K562 (cell line): ENCODE measurements around the gene C1QTNF8. TPM values are rescaled to one million over a fixed set of nuclear protein-coding genes. Genes with fewer than 3 reads are reported as not detected.

Source experiments
- ATAC-seq: fragments of 200-7000 bp; cut with Tn5 transposase; 3 replicates; pipeline ENCODE4 v1.9.1; 2020; ENCODE audit warnings: moderate library complexity
- BruUV-seq: library from RNA; stranded (reverse); fragments of 400-500 nt; replicated peaks from 2 replicates; lab custom pipeline; 2021; lab: Mats Ljungman, UMichigan
- CTCF ChIA-PET: fragments of 300-600 bp; formaldehyde crosslinking; extraction: SDS; loops from one replicate; lab custom pipeline; 2021; ENCODE audit warnings: low intra/inter-chr PET ratio; lab: Yijun Ruan, JAX
- POLR2A ChIA-PET: fragments of 300-600, 350-650 bp; sonication (Branson Sonifier 250); formaldehyde crosslinking; extraction: SDS; loops from one replicate; lab custom pipeline; 2021; ENCODE audit warnings: antibody characterized with exemption, inconsistent platforms; lab: Yijun Ruan, JAX
- DNase-seq, 4 experiments: peaks; one replicate each; pipeline versions ENCODE4 v3.0.0 to v3.0.0-alpha.2; 2011 to 2018; ENCODE audit warnings: low spot score in 3 of 4, mixed read lengths in 3 of 4; ENCODE audit errors: extremely low read depth in 1 of 4
- FAIRE-seq: peaks from 2 replicates; lab custom pipeline; 2011; peaks lifted over from hg19 to GRCh38; lab: Jason Lieb, UNC
- H2AFZ ChIP-seq: 2 replicates; pipeline ENCODE4 v1.6.0; 2011; ENCODE audit warnings: low read depth, low read length, control low read depth, inconsistent platforms
- H3K27ac ChIP-seq: fragments of 200-600 bp; 3 replicates; pipeline ENCODE4 v1.8.0; 2011; ENCODE audit warnings: low read depth, mild to moderate bottlenecking, control low read depth, inconsistent platforms, low read length, moderate library complexity, mixed read lengths; ENCODE audit errors: extremely low read depth
- H3K27me3 ChIP-seq, 2 experiments: fragments of 300-600 bp in 1 of 2; 2 replicates in 1 of 2; 3 replicates in 1 of 2; pipeline versions ENCODE4 v1.6.0 to v1.8.0; 2011; ENCODE audit warnings: inconsistent platforms in 2 of 2, low read length in 2 of 2, mild to moderate bottlenecking in 1 of 2, mixed read lengths in 1 of 2, moderate library complexity in 1 of 2; ENCODE audit not compliant: control insufficient read depth in 2 of 2, insufficient read depth in 2 of 2
- H3K36me3 ChIP-seq: fragments of 300-600 bp; 3 replicates; pipeline ENCODE4 v1.8.0; 2011; ENCODE audit warnings: mild to moderate bottlenecking, low read length, inconsistent platforms; ENCODE audit not compliant: control insufficient read depth, insufficient read depth
- H3K4me1 ChIP-seq, 2 experiments: fragments of 200-600 bp in 1 of 2; replicated peaks in 1 of 2; 2 replicates in 1 of 2; 3 replicates in 1 of 2; pipeline versions ENCODE4 v1.5.1 to v1.8.0; 2011; ENCODE audit warnings: inconsistent platforms in 2 of 2, low read length in 2 of 2, mild to moderate bottlenecking in 1 of 2, mixed read lengths in 1 of 2, moderate library complexity in 1 of 2; ENCODE audit not compliant: control insufficient read depth in 2 of 2, insufficient read depth in 2 of 2
- H3K4me2 ChIP-seq: 2 replicates; pipeline ENCODE4 v1.6.1; 2011; ENCODE audit warnings: low read length, control low read depth, inconsistent platforms, mixed read lengths; ENCODE audit not compliant: insufficient read depth
- H3K4me3 ChIP-seq: fragments of 200-600 bp; sonication (generic), shearing (Covaris generic); 2 replicates; pipeline ENCODE4 v1.5.1; 2016; ENCODE audit warnings: control low read depth, inconsistent platforms
- H3K79me2 ChIP-seq: fragments of 200-600 bp; 3 replicates; pipeline ENCODE4 v1.8.0; 2011; ENCODE audit warnings: low read length, inconsistent platforms; ENCODE audit not compliant: control insufficient read depth, insufficient read depth
- H3K9ac ChIP-seq, 2 experiments: 2 replicates each; pipeline versions ENCODE4 v1.6.0 to v1.6.1; 2011; ENCODE audit warnings: low read depth in 2 of 2, low read length in 2 of 2, control low read depth in 1 of 2, inconsistent platforms in 1 of 2, mild to moderate bottlenecking in 1 of 2, mixed read lengths in 1 of 2; ENCODE audit not compliant: insufficient read depth in 1 of 2
- H3K9me1 ChIP-seq: one replicate; pipeline ENCODE4 v1.6.0; 2011; ENCODE audit warnings: inconsistent platforms, mild to moderate bottlenecking, low read length, moderate library complexity; ENCODE audit not compliant: control insufficient read depth, insufficient read depth
- H3K9me3 ChIP-seq: replicated peaks from 2 replicates; pipeline ENCODE4 v1.5.1; 2011; ENCODE audit warnings: low read depth, low read length, inconsistent platforms; ENCODE audit not compliant: control insufficient read depth, insufficient read depth
- H4K20me1 ChIP-seq: replicated peaks from 2 replicates; pipeline ENCODE4 v1.6.1; 2011; ENCODE audit warnings: low read length, inconsistent platforms, mixed read lengths; ENCODE audit not compliant: control insufficient read depth, insufficient read depth
- CBFB ChIP-seq: sonication (generic); formaldehyde crosslinking; IDR thresholded peaks from 2 replicates; pipeline ENCODE4 v1.4.0; 2020; ENCODE audit warnings: mild to moderate bottlenecking, missing genetic modification reagents
- E4F1 ChIP-seq: fragments of 250-450 bp; sonication (Bioruptor Pico); IDR thresholded peaks from 2 replicates; pipeline ENCODE4 v1.5.0; 2021; ENCODE audit warnings: mild to moderate bottlenecking, borderline replicate concordance
- ERF ChIP-seq: fragments of 450-650 bp; formaldehyde crosslinking; IDR thresholded peaks from 2 replicates; pipeline ENCODE4 v1.4.0; 2020; ENCODE audit warnings: mild to moderate bottlenecking, mixed read lengths
- EWSR1 ChIP-seq: fragments of 450-650 bp; IDR thresholded peaks from 2 replicates; pipeline ENCODE4 v1.6.1; 2018; ENCODE audit warnings: borderline replicate concordance, mild to moderate bottlenecking, low read depth, moderate library complexity; ENCODE audit not compliant: partially characterized antibody
- FIP1L1 ChIP-seq: fragments of 200-400 bp; formaldehyde crosslinking; IDR thresholded peaks from 2 replicates; pipeline ENCODE4 v1.6.1; 2018; ENCODE audit warnings: mild to moderate bottlenecking, low read depth, low read length; ENCODE audit not compliant: poor library complexity, severe bottlenecking
- HMG20A ChIP-seq: fragments of 450-650 bp; formaldehyde crosslinking; conservative IDR thresholded peaks from 2 replicates; pipeline ENCODE4 v1.4.0; 2020; ENCODE audit warnings: mild to moderate bottlenecking, mixed read lengths
- JUN ChIP-seq, 2 experiments: sonication (generic) in 1 of 2; formaldehyde crosslinking in 1 of 2; IDR thresholded peaks; 2 replicates each; pipeline versions ENCODE4 v1.6.1 to v1.8.0; 2012 to 2022; ENCODE audit warnings: borderline replicate concordance in 2 of 2, mild to moderate bottlenecking in 2 of 2, improper control_type of control experiment in 1 of 2, low read depth in 1 of 2, low read length in 1 of 2, missing genetic modification reagents in 1 of 2
- KAT8 ChIP-seq: fragments of 450-650 bp; IDR thresholded peaks from 2 replicates; pipeline ENCODE4 v1.6.1; 2016; ENCODE audit warnings: low read depth, mild to moderate bottlenecking
- NCOA4 ChIP-seq: fragments of 450-650 bp; IDR thresholded peaks from 2 replicates; pipeline ENCODE4 v1.6.1; 2018; ENCODE audit warnings: mild to moderate bottlenecking; ENCODE audit not compliant: partially characterized antibody
- PTTG1 ChIP-seq: fragments of 450-650 bp; IDR thresholded peaks from 2 replicates; pipeline ENCODE4 v1.6.1; 2016; ENCODE audit warnings: low read depth, mild to moderate bottlenecking, missing genetic modification characterization, missing compliant biosample characterization
- SAP30 ChIP-seq: fragments of 200-600 bp; sonication (generic); IDR thresholded peaks from 2 replicates; pipeline ENCODE4 v1.6.1; 2012; ENCODE audit warnings: borderline replicate concordance, low read depth, mild to moderate bottlenecking, moderate library complexity, low read length, control low read depth, inconsistent platforms; ENCODE audit not compliant: insufficient read depth, poor library complexity, severe bottlenecking
- USF1 ChIP-seq: sonication (generic); formaldehyde crosslinking; IDR thresholded peaks from 2 replicates; pipeline ENCODE4 v1.9.0; 2022; ENCODE audit warnings: mild to moderate bottlenecking, missing genetic modification reagents
- ZFP91 ChIP-seq: sonication (generic); formaldehyde crosslinking; IDR thresholded peaks from 2 replicates; pipeline ENCODE4 v1.8.0; 2022; ENCODE audit warnings: mild to moderate bottlenecking, missing genetic modification reagents
- ZNF584 ChIP-seq: fragments of 200-800 bp; sonication (Bioruptor generic); IDR thresholded peaks from 2 replicates; pipeline ENCODE4 v1.6.1; 2016; ENCODE audit warnings: low read depth, mild to moderate bottlenecking, missing genetic modification characterization, missing compliant biosample characterization
- WGBS: fragments of 100-300 bp; shearing (Covaris generic); methylation state at CpG from one replicate; pipeline ENCODE4 v1.1.6; 2016; ENCODE audit warnings: low coverage, mixed read lengths; ENCODE audit not compliant: insufficient coverage; ENCODE audit errors: missing lambda C conversion rate; 5-methylcytosine and 5-hydroxymethylcytosine counted together
- in situ Hi-C: fragments of 300-500 bp; cut with MboI; formaldehyde crosslinking; loops from 4 replicates; pipeline ENCODE4 v1.15.0; 2018; ENCODE audit warnings: inconsistent platforms, mixed read lengths
- intact Hi-C: fragments of 100-400 bp; cut with micrococcal nuclease; formaldehyde crosslinking; loops from 2 replicates; pipeline ENCODE4 v1.14.2; 2022
- polyA plus RNA-seq, 8 experiments: library from polyadenylated mRNA; depleted of rRNA in 4 of 8; stranded (reverse) in 5 of 8; unstranded in 3 of 8; fragments of >200 nt; fragmentation: Nextera tagmentation in 2 of 8; fragmentation: Illumina TruSeq in 1 of 8; extraction: Ambion mirVana in 2 of 8; extraction: Trizol in 1 of 8; gene quantifications; 2 replicates each; pipeline versions ENCODE4 v1.2.1 to v1.2.3, GENCODE V29; 2011 to 2014; ENCODE audit warnings: inconsistent platforms in 1 of 8, missing spikeins in 1 of 8
- total RNA-seq, 7 experiments: library from RNA; depleted of rRNA in 6 of 7; stranded (reverse); fragments of >200 nt in 6 of 7; fragmentation: Illumina TruSeq in 2 of 7; extraction: Trizol in 2 of 7; gene quantifications; 2 replicates each; pipeline versions ENCODE4 v1.2.1 to v1.2.3, GENCODE V29; 2011 to 2021; ENCODE audit warnings: low replicate concordance in 1 of 7

The C1QTNF8 gene
- total and polyA plus RNA-seq, 9 of the 15 experiments (the other 6 are each of a cell fraction or from before 2014, with no cell fraction given), result not detected

GRCh38 chr16:1094601-1095449, 1.2 kb downstream of the C1QTNF8 start:
- H3K4me2 ChIP-seq, result no peak overlapping the region
- BruUV-seq, result no TSS peak
- WGBS, result 3% methylated on average over 15 of the region's 29 CpGs
- no peak for TF ChIP-seq ERF
- no peak for TF ChIP-seq CBFB (CRISPR knock-in tag)
- no peak for TF ChIP-seq SAP30
- no peak for TF ChIP-seq FIP1L1
- no peak for TF ChIP-seq PTTG1 (tag)
- TF ChIP-seq JUN (IDR thresholded peaks at IDR 0.05; ENCODE audit: borderline replicate concordance, low read depth, low read length), result no peak
- no peak for TF ChIP-seq JUN (CRISPR knock-in tag; IDR thresholded peaks at IDR 0.05; ENCODE audit: borderline replicate concordance)
- no peak for TF ChIP-seq ZFP91
- TF ChIP-seq NCOA4, result no peak
- no peak for TF ChIP-seq USF1 (CRISPR knock-in tag)
- no peak for TF ChIP-seq KAT8
- TF ChIP-seq HMG20A (CRISPR knock-in tag), result no peak
- no peak for TF ChIP-seq ZNF584 (CRISPR knock-in tag)
- no peak for TF ChIP-seq EWSR1
- TF ChIP-seq E4F1, result no peak

More at GRCh38 chr16:1094601-1095449, 1.2 kb downstream of the C1QTNF8 start:
- ChIA-PET CTCF (no interaction called here), POLR2A (interaction anchor here (0.6 kb wide), 1 partner anchor 87 kb away, joined by 3 read pairs; no protein-coding TSS in a partner anchor)
- no peak overlapping the region for H3K4me3 ChIP-seq
- no peaks in the 10 kb centered on the region for H3K79me2 ChIP-seq
- H3K9ac ChIP-seq, result no peak overlapping the region
- no peak for FAIRE-seq
- no peak overlapping the region for H3K27ac ChIP-seq
- H4K20me1 ChIP-seq, result 0 out of 2 replicates have a peak, but pooled peaks cover 2% of the 10 kb centered on the region
- H3K9me1 ChIP-seq, result no peaks in the 10 kb centered on the region
- no peak for ATAC-seq
- in situ Hi-C loops (no loop called here), intact Hi-C loops (no loop called here)
- H3K36me3 ChIP-seq, result no peaks in the 10 kb centered on the region
- no peak overlapping the region for H2AFZ ChIP-seq
- peaks cover 0 to 65% of the 10 kb centered on the region in 2 experiments; a peak in 2 of 5 replicates for H3K4me1 ChIP-seq
- no peak for DNase-seq
- H3K9me3 ChIP-seq, result peaks cover 3% of the 10 kb centered on the region; the same call in 1 of the 2 replicates
- peaks cover 2 to 43% of the 10 kb centered on the region in 2 experiments; a peak in 3 of 5 replicates for H3K27me3 ChIP-seq
